HCT116 (cell line): ENCODE results near the gene KRTAP4-5. TPM values are rescaled to one million over a fixed set of nuclear protein-coding genes. Genes with fewer than 3 reads are reported as not detected.

Source experiments
- ATAC-seq: fragments of 200-7000 bp; cut with Tn5 transposase; 2 replicates; pipeline ENCODE4 v1.9.1; 2020; ENCODE audit warnings: mild to moderate bottlenecking, moderate library complexity
- BruUV-seq: library from RNA; stranded (reverse); fragments of 400-500 nt; replicated peaks from 2 replicates; lab custom pipeline; 2021; lab: Mats Ljungman, UMichigan
- CTCF ChIA-PET: fragments of 300-600 bp; sonication (Branson Sonifier 250); formaldehyde crosslinking; loops from one replicate; lab custom pipeline; 2021; ENCODE audit warnings: antibody characterized with exemption; lab: Charles Lee
- POLR2A ChIA-PET: fragments of 300-600, 350-600 bp; sonication (Branson Sonifier 250); formaldehyde crosslinking; loops from one replicate; lab custom pipeline; 2021; ENCODE audit warnings: antibody characterized with exemption; lab: Charles Lee
- RAD21 ChIA-PET, 2 experiments: fragments of 300-600 bp; sonication (Branson Sonifier 250); formaldehyde crosslinking; loops; one replicate each; lab custom pipeline; 2023; ENCODE audit warnings: low total read pairs in 2 of 2; ENCODE audit not compliant: uncharacterized antibody in 2 of 2, unreplicated experiment in 2 of 2, low non-redundant PET in 1 of 2; lab: Charles Lee
- DNase-seq: peaks from one replicate; pipeline ENCODE4 v3.0.0-alpha.2; 2010; ENCODE audit warnings: low read depth, low spot score
- H2AFZ ChIP-seq: fragments of 200-600 bp; shearing (Covaris generic), sonication (generic); 2 replicates; pipeline ENCODE4 v1.6.1; 2017; ENCODE audit warnings: low read depth, mixed run types, mixed read lengths, antibody characterized with exemption, low read length; ENCODE audit not compliant: poor library complexity, severe bottlenecking
- H3K27ac ChIP-seq: 2 replicates; pipeline ENCODE4 v1.5.1; 2012; ENCODE audit warnings: low read depth, low read length
- H3K27me3 ChIP-seq: fragments of 200-600 bp; sonication (generic); 2 replicates; pipeline ENCODE4 v1.6.1; 2016; ENCODE audit warnings: mixed run types, low read length, mixed read lengths; ENCODE audit not compliant: insufficient read depth
- H3K36me3 ChIP-seq, 2 experiments: fragments of 200-500 bp in 1 of 2; fragments of 200-600 bp in 1 of 2; sonication (Bioruptor generic) in 1 of 2; sonication (generic) in 1 of 2; 2 replicates each; pipeline versions ENCODE4 v1.5.1 to v1.6.1; 2014 to 2016; ENCODE audit warnings: low read length in 2 of 2, inconsistent platforms in 1 of 2, mixed read lengths in 1 of 2, mixed run types in 1 of 2; ENCODE audit not compliant: insufficient read depth in 2 of 2, control insufficient read depth in 1 of 2
- H3K4me1 ChIP-seq, 2 experiments: fragments of 200-600 bp in 1 of 2; sonication (generic) in 1 of 2; 2 replicates each; pipeline versions ENCODE4 v1.5.1 to v1.6.1; 2012 to 2017; ENCODE audit warnings: low read length in 2 of 2, inconsistent platforms in 1 of 2, mild to moderate bottlenecking in 1 of 2, mixed read lengths in 1 of 2, mixed run types in 1 of 2, moderate library complexity in 1 of 2; ENCODE audit not compliant: insufficient read depth in 2 of 2, control insufficient read depth in 1 of 2
- H3K4me2 ChIP-seq: fragments of 200-600 bp; sonication (generic); 2 replicates; pipeline ENCODE4 v1.6.1; 2017; ENCODE audit warnings: mixed run types, low read length, mixed read lengths
- H3K4me3 ChIP-seq, 2 experiments: fragments of 200-600 bp in 1 of 2; sonication (generic) in 1 of 2; replicated peaks in 1 of 2; 2 replicates each; pipeline ENCODE4 v1.5.1; 2011 to 2016; ENCODE audit warnings: low read length in 2 of 2, control low read depth in 1 of 2, low read depth in 1 of 2, mild to moderate bottlenecking in 1 of 2, mixed read lengths in 1 of 2, mixed run types in 1 of 2
- H3K79me2 ChIP-seq: fragments of 200-600 bp; sonication (generic); 2 replicates; pipeline ENCODE4 v1.6.1; 2017; ENCODE audit warnings: mild to moderate bottlenecking, mixed run types, low read length, moderate library complexity, mixed read lengths; ENCODE audit not compliant: insufficient read depth
- H3K9ac ChIP-seq: fragments of 200-600 bp; sonication (generic); 2 replicates; pipeline ENCODE4 v1.6.1; 2016; ENCODE audit warnings: low read length, mixed read lengths
- H3K9me2 ChIP-seq: fragments of 200-600 bp; sonication (generic), shearing (Covaris generic); 2 replicates; pipeline ENCODE4 v1.6.1; 2017; ENCODE audit warnings: mixed run types, mild to moderate bottlenecking, moderate library complexity; ENCODE audit not compliant: insufficient read depth
- H3K9me3 ChIP-seq, 2 experiments: fragments of 200-500 bp in 1 of 2; fragments of 200-600 bp in 1 of 2; sonication (Bioruptor generic) in 1 of 2; sonication (generic) in 1 of 2; 2 replicates each; pipeline ENCODE4 v1.6.1; 2014 to 2017; ENCODE audit warnings: low read length in 2 of 2, mixed read lengths in 2 of 2, inconsistent platforms in 1 of 2, low read depth in 1 of 2, mild to moderate bottlenecking in 1 of 2, mixed run types in 1 of 2, moderate library complexity in 1 of 2; ENCODE audit not compliant: control insufficient read depth in 1 of 2, insufficient read depth in 1 of 2
- H4K20me1 ChIP-seq: fragments of 200-600 bp; sonication (generic), shearing (Covaris generic); 2 replicates; pipeline ENCODE4 v1.6.1; 2017; ENCODE audit warnings: mixed run types, mild to moderate bottlenecking, moderate library complexity; ENCODE audit not compliant: insufficient read depth
- CBX3 ChIP-seq: IDR thresholded peaks from 2 replicates; pipeline ENCODE4 v1.6.1; 2012; ENCODE audit warnings: low read depth
- JUND ChIP-seq: IDR thresholded peaks from 2 replicates; pipeline ENCODE4 v1.6.1; 2012
- POLR2AphosphoS5 ChIP-seq: IDR thresholded peaks from 2 replicates; pipeline ENCODE4 v1.6.1; 2011; ENCODE audit warnings: mild to moderate bottlenecking, low read depth, low read length, moderate library complexity
- SRF ChIP-seq: IDR thresholded peaks from 2 replicates; pipeline ENCODE4 v1.6.1; 2012; ENCODE audit warnings: low read depth
- intact Hi-C: fragments of 100-400 bp; cut with micrococcal nuclease; formaldehyde crosslinking; loops from 2 replicates; pipeline ENCODE4 v1.10.0; 2022
- total RNA-seq: library from RNA; stranded (reverse); gene quantifications from one replicate; pipeline ENCODE4 v1.2.1, GENCODE V29; 2021; ENCODE audit not compliant: unreplicated experiment
- TF ChIP-seq, protein P1 (sequence below): IDR thresholded peaks from 2 replicates; pipeline ENCODE4 v1.6.1; 2012; ENCODE audit warnings: low read depth

Gene KRTAP4-5
- total RNA-seq, 1 experiment from 2014 or later = not detected

DNA sequence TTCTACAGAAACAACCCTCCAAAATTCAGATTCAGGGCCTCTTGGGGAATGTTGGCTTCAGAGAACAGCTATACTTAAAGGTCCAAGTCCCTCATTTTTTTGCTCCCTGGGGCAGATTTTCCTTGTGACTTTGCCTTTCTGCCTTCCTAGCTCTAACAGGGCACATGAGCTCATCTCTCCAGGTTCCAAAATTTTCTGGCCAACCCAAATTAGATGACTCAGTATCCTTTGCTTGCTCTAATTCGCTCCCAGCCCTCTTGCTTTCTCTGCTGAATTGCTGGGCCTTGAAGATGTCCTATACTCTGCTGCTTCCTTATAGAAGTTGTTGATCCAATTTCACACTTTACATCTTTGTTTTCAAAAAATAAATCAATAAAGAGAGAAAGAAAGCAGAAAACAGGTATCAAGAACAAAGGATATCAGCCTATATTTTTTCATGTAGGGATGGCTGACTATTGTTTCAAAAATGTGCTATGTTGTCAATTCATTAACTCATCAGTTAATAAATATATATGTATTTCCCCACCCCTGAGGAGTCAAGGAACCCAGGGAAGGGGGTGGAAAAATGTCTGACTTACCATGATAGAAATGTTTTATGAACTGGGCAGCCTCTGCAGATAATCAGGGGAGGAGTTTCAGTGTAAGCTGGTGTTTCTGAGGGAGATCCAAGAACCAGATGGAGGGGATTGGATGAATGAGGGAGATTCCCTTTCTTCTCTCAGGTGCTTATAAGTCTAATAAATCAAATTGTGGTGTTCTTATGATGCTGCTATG is 29.4 kb upstream of the KRTAP4-5 start:
- DNase-seq (no peak), ATAC-seq (no peak)
- H3K36me3 ChIP-seq = no peaks in the 10 kb centered on the region
- no peaks in the 10 kb centered on the region for H3K27me3 ChIP-seq
- intact Hi-C loops = no loop called here
- H3K4me3 ChIP-seq = no peak overlapping the region
- no peaks in the 10 kb centered on the region for H3K4me1 ChIP-seq
- ChIA-PET CTCF (no interaction called here), POLR2A (no interaction called here), RAD21 (no interaction called here)
- BruUV-seq = no TSS peak
- no peak overlapping the region for H3K4me2 ChIP-seq
- TF ChIP-seq POLR2AphosphoS5 = no peak
- TF ChIP-seq JUND = no peak
- TF ChIP-seq, protein P1, sequence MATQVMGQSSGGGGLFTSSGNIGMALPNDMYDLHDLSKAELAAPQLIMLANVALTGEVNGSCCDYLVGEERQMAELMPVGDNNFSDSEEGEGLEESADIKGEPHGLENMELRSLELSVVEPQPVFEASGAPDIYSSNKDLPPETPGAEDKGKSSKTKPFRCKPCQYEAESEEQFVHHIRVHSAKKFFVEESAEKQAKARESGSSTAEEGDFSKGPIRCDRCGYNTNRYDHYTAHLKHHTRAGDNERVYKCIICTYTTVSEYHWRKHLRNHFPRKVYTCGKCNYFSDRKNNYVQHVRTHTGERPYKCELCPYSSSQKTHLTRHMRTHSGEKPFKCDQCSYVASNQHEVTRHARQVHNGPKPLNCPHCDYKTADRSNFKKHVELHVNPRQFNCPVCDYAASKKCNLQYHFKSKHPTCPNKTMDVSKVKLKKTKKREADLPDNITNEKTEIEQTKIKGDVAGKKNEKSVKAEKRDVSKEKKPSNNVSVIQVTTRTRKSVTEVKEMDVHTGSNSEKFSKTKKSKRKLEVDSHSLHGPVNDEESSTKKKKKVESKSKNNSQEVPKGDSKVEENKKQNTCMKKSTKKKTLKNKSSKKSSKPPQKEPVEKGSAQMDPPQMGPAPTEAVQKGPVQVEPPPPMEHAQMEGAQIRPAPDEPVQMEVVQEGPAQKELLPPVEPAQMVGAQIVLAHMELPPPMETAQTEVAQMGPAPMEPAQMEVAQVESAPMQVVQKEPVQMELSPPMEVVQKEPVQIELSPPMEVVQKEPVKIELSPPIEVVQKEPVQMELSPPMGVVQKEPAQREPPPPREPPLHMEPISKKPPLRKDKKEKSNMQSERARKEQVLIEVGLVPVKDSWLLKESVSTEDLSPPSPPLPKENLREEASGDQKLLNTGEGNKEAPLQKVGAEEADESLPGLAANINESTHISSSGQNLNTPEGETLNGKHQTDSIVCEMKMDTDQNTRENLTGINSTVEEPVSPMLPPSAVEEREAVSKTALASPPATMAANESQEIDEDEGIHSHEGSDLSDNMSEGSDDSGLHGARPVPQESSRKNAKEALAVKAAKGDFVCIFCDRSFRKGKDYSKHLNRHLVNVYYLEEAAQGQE = no peak
- no peak for TF ChIP-seq SRF
- H3K9ac ChIP-seq = no peak overlapping the region
- no peaks in the 10 kb centered on the region; a peak in 1 of 4 replicates for H3K9me3 ChIP-seq
- H2AFZ ChIP-seq = no peak overlapping the region
- H3K27ac ChIP-seq = no peak overlapping the region
- H3K9me2 ChIP-seq = no peaks in the 10 kb centered on the region
- H3K79me2 ChIP-seq = no peaks in the 10 kb centered on the region
- no peaks in the 10 kb centered on the region for H4K20me1 ChIP-seq

DNA sequence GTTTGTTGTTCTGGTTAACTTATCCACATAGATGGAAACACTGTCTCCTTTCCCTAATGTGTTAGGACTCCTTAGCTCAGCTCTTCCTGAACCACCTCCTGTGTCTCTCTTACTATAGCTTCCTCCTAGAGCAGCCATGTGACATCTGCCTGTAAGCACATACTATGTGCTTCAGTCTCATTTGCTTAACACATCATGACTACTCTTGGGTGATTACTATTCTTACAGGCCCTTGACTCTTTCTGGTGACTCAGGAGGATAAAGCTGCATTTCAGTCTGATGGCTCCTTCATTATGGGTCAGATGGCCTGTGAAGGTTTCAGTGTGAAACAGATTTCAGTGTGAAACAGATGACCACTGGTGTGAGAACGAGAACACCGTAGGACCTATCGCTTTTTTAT is 28.7 kb upstream of the KRTAP4-5 start:
- Histone ChIP-seq H3K9ac (no peak overlapping the region), H3K9me2 (no peaks in the 10 kb centered on the region), H3K36me3 (no peaks in the 10 kb centered on the region), H3K27me3 (no peaks in the 10 kb centered on the region), H3K4me3 (no peak overlapping the region), H3K27ac (no peak overlapping the region), H3K4me1 (no peaks in the 10 kb centered on the region), H2AFZ (no peak overlapping the region), H3K9me3 (no peaks in the 10 kb centered on the region; a peak in 1 of 4 replicates), H3K4me2 (no peak overlapping the region), H4K20me1 (no peaks in the 10 kb centered on the region), H3K79me2 (no peaks in the 10 kb centered on the region)
- no peak for TF ChIP-seq CBX3
- TF ChIP-seq POLR2AphosphoS5 = no peak
- no peak for DNase-seq
- CTCF ChIA-PET = no interaction called here
- ATAC-seq = no peak
- intact Hi-C loops = no loop called here
- BruUV-seq = no TSS peak
- RAD21 ChIA-PET = no interaction called here
- POLR2A ChIA-PET = no interaction called here
